HUES6 (cell line): ENCODE data around the gene TXNDC17.

Source experiments
- H3K27ac ChIP-seq: 2 replicates; pipeline ENCODE4 v1.7.0; 2013; ENCODE audit warnings: low read depth, mild to moderate bottlenecking, low read length, inconsistent platforms
- H3K27me3 ChIP-seq: 2 replicates; pipeline ENCODE4 v1.6.1; 2013; ENCODE audit warnings: low read length; ENCODE audit not compliant: control insufficient read depth, insufficient read depth
- H3K36me3 ChIP-seq: 2 replicates; pipeline ENCODE4 v1.6.1; 2013; ENCODE audit warnings: low read length; ENCODE audit not compliant: control insufficient read depth, insufficient read depth
- H3K4me1 ChIP-seq: 2 replicates; pipeline ENCODE4 v1.6.1; 2013; ENCODE audit warnings: low read length; ENCODE audit not compliant: control insufficient read depth, insufficient read depth
- H3K4me3 ChIP-seq: 2 replicates; pipeline ENCODE4 v1.5.1; 2013; ENCODE audit warnings: low read depth, low read length
- H3K9ac ChIP-seq: one replicate; pipeline ENCODE4 v1.6.1; 2013; ENCODE audit warnings: mild to moderate bottlenecking, low read length
- H3K9me3 ChIP-seq: 2 replicates; pipeline ENCODE4 v1.6.1; 2013; ENCODE audit warnings: low read depth, low read length; ENCODE audit not compliant: control insufficient read depth, insufficient read depth

The TXNDC17 gene

DNA sequence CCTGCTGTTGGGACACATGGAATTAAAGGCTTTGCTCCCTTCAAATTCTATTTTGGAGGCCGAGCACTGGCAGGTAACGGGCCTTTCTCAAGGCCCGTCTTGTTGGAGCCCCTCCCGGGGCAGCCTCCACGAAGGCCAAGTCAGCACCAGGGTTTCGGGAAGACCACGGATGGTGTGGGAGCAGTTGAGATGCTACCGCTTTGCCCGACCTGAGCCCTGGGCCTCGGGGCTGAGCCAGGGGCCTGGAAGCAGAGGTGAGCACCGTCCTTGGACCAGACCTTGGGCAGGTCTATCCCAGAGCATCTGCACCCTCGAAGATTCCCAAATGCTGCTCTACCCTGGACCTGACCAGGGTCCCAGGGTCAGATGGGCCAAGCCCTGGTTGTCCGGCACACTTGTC lies 33.7 kb downstream of the TXNDC17 start:
- no peak overlapping the region for H3K4me3 ChIP-seq
- H3K9me3 ChIP-seq = no peaks in the 10 kb centered on the region
- H3K27ac ChIP-seq = no peak overlapping the region
- no peaks in the 10 kb centered on the region for H3K36me3 ChIP-seq
- H3K27me3 ChIP-seq = no peaks in the 10 kb centered on the region
- H3K4me1 ChIP-seq = peaks cover 12% of the 10 kb centered on the region; the same call in 1 of the 2 replicates
- H3K9ac ChIP-seq = no peak overlapping the region

DNA sequence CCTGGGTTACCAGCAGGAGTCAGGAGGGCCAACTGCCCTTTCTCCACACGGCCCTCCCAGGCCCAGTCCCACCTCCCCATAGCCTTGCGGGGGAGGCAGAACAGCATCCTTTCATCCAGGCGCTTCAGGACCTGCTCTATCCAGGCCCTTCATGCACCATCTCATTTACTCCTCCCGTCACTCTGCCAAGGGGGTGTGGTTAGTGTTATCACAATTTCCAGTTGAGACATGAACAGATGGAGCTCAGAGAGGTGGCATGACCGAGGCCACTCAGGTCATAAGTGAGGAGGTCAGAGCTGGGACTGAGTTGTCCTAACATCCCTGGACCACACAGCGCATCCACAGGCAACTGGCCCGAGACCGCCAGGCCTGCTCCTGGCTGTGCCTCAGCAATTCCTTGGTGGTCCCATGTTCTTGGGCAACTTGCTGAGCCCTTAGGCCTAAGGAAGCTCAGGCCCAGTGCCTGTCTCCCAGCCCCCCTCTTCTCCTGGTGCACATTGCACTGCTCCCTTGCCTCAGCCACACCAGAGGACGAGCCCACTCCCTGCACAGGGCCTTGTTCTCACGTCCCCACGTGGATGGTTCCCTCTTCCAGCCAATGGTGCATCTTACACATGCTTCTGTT lies 34.5 kb downstream of the TXNDC17 start:
- H3K9ac ChIP-seq = no peak overlapping the region
- no peaks in the 10 kb centered on the region for H3K36me3 ChIP-seq
- no peak overlapping the region for H3K27ac ChIP-seq
- H3K4me3 ChIP-seq = no peak overlapping the region
- H3K9me3 ChIP-seq = no peaks in the 10 kb centered on the region
- no peaks in the 10 kb centered on the region for H3K27me3 ChIP-seq
- peaks cover 12% of the 10 kb centered on the region; the same call in 1 of the 2 replicates for H3K4me1 ChIP-seq

DNA sequence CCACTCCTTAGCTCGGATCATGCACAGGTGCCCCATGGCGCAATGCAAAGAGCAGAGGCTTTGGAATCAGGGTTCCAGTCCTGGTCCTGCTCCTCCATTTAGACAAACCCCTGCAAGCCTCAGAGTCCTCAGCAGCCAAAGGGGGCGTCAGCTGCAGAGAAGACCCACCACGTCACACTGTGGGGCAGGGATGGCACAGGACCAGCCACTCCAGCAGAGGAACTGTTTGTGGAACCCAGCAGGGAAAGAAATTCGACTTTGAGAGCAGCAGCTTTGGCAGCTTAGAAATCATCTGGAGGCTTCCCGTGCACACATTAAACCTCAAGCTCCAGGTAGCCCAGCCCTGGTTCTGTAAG lies 35.9 kb downstream of the TXNDC17 start:
- H3K9ac ChIP-seq = no peak overlapping the region
- no peak overlapping the region for H3K27ac ChIP-seq
- peaks cover 12% of the 10 kb centered on the region; the same call in 1 of the 2 replicates for H3K4me1 ChIP-seq
- no peaks in the 10 kb centered on the region for H3K36me3 ChIP-seq
- no peaks in the 10 kb centered on the region for H3K9me3 ChIP-seq
- no peaks in the 10 kb centered on the region for H3K27me3 ChIP-seq
- no peak overlapping the region for H3K4me3 ChIP-seq

DNA sequence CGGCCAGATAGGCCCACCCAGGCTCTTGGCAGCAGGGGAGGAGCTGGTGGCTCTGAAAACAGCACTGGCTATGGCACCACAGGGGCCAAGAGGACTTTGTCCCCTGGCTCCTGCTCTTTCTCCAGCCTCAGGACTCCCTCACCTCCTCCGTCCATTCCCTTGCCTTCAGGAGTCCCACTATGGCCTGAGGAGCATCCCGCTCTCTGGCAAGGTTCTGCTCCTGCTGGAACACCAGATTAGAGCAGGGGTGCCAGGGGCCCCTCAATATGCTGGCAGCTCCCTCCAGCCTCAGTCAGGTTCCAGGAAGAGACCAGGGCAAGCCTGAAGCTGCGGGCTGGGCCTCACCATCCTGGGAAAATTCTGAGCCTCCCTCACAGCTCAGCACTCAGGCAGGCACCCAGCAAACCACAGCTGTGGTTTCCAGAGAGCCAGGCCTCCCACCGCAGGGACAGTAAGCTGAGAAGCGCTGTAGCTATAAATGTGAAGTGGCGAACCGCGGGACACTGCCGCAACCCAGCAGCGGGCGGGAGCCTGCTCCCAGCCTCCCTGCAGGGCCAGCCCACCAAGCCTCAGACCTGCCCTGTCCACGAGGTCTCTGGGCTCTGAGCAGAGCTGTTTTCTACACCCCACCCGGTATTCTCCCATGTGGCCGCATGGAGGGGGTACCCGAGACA lies 36.4 kb downstream of the TXNDC17 start:
- H3K36me3 ChIP-seq = no peaks in the 10 kb centered on the region
- H3K27me3 ChIP-seq = no peaks in the 10 kb centered on the region
- H3K9me3 ChIP-seq = no peaks in the 10 kb centered on the region
- H3K9ac ChIP-seq = no peak overlapping the region
- no peak overlapping the region for H3K27ac ChIP-seq
- no peak overlapping the region for H3K4me3 ChIP-seq
- H3K4me1 ChIP-seq = peaks cover 12% of the 10 kb centered on the region; the same call in 1 of the 2 replicates

DNA sequence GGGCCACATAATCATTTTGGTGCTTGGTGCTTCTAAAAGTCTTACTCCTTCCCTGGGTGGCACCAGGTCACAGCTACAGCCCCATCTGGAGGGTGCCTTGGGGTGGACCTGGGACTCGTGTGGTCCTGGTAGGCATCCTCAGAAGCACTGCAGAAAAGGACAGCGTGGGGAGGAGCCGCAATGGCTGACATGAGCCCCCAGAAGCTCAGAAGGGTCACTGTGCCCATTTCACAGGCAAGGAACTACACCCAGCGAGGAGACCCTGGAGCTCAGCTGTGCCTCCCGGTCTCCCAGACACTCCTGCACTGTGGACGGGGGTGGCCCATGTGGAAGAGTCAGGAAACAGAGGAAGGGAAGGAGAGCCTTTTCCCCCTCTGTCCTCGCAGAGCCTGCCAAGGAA lies 37.1 kb downstream of the TXNDC17 start:
- no peak overlapping the region for H3K4me3 ChIP-seq
- no peaks in the 10 kb centered on the region for H3K36me3 ChIP-seq
- no peaks in the 10 kb centered on the region for H3K27me3 ChIP-seq
- no peak overlapping the region for H3K27ac ChIP-seq
- peaks cover 12% of the 10 kb centered on the region; the same call in 1 of the 2 replicates for H3K4me1 ChIP-seq
- no peak overlapping the region for H3K9ac ChIP-seq
- no peaks in the 10 kb centered on the region for H3K9me3 ChIP-seq

DNA sequence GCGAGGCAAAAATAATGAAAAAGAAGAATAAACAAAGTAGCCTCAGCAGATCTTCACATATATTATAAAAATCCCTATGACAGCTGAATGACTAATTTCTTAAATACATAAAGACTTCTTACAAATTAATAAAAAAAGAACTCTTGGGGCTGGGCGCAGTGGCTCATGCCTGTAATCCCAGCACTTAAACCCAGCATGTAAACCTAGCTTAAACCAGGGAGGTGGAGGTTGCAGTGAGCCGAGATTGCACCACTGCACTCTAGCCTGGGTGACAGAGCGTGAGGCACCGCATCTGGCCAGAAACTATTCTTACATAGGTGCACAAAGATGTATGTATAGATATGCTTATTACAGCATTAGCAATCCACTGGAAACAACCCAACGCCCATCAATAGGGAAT lies 38.4 kb downstream of the TXNDC17 start:
- no peaks in the 10 kb centered on the region for H3K9me3 ChIP-seq
- H3K4me1 ChIP-seq = peaks cover 12% of the 10 kb centered on the region; the same call in 1 of the 2 replicates
- H3K27ac ChIP-seq = no peak overlapping the region
- H3K4me3 ChIP-seq = no peak overlapping the region
- H3K36me3 ChIP-seq = no peaks in the 10 kb centered on the region
- no peaks in the 10 kb centered on the region for H3K27me3 ChIP-seq
- no peak overlapping the region for H3K9ac ChIP-seq

DNA sequence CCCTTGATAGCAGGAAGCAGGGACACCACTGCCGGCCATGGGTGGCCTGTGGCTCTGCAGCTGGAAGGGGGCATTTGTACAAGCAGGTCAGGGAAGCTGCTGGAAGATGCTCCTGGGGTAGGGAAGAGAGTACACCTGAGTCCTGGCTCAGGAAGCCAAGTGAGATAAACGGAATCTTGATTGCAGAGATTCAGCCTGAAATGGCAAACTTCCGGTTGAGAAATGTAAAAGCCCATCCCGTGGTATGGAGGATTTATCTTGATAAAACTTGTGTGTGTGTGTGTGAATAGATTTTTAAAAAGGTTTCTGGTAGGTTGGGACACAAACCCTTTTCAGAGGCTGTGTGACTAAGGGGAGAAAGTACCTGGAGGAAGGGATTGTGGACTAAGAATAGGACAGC lies 40.3 kb downstream of the TXNDC17 start:
- H3K27ac ChIP-seq = no peak overlapping the region
- no peaks in the 10 kb centered on the region for H3K27me3 ChIP-seq
- H3K9me3 ChIP-seq = no peaks in the 10 kb centered on the region
- H3K4me1 ChIP-seq = peaks cover 13% of the 10 kb centered on the region; the same call in 1 of the 2 replicates
- no peaks in the 10 kb centered on the region for H3K36me3 ChIP-seq
- H3K9ac ChIP-seq = no peak overlapping the region
- H3K4me3 ChIP-seq = no peak overlapping the region

DNA sequence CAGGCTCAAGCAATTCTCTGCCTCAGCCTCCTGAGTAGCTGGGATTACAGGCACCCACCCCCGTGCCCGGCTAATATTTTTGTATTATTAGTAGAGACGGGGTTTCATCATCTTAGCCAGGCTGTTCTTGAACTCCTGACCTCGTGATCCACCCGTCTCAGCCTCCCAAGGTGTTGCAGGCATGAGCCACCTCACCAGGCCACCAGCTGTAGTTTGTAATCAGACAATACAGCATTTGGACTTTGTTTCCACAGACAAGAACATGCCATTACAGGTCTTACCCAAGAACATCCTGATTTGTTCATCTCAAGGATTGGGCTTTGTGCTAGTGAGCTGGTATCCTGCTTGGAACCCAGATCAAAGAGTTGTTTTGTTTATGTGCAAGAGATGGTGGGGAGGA lies 40.8 kb downstream of the TXNDC17 start:
- no peak overlapping the region for H3K27ac ChIP-seq
- no peak overlapping the region for H3K9ac ChIP-seq
- H3K36me3 ChIP-seq = no peaks in the 10 kb centered on the region
- H3K9me3 ChIP-seq = no peaks in the 10 kb centered on the region
- H3K27me3 ChIP-seq = no peaks in the 10 kb centered on the region
- H3K4me1 ChIP-seq = peaks cover 11% of the 10 kb centered on the region; the same call in 1 of the 2 replicates
- no peak overlapping the region for H3K4me3 ChIP-seq

DNA sequence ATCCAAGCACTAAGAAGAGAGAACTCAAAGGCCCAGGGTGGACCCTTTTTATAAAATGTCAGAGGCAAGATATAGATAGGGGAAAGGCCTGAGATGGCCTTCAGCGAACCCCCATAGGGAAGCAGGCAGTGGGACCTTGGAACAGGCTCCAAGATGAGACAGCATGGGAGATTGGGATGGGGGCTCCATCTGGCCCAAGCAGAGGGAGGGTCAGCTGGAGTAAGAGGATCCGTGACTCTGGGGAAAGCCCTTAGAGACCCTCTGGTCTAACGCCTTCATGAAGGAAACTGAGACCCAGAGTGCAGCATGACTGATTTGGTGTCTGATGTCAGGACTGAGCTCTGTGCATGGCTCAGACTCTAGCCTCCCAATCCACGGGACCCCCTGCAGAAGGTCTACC lies 41.5 kb downstream of the TXNDC17 start:
- H3K27ac ChIP-seq = no peak overlapping the region
- no peak overlapping the region for H3K9ac ChIP-seq
- H3K27me3 ChIP-seq = no peaks in the 10 kb centered on the region
- peaks cover 5% of the 10 kb centered on the region; the same call in 1 of the 2 replicates for H3K4me1 ChIP-seq
- no peaks in the 10 kb centered on the region for H3K36me3 ChIP-seq
- no peak overlapping the region for H3K4me3 ChIP-seq
- H3K9me3 ChIP-seq = no peaks in the 10 kb centered on the region

DNA sequence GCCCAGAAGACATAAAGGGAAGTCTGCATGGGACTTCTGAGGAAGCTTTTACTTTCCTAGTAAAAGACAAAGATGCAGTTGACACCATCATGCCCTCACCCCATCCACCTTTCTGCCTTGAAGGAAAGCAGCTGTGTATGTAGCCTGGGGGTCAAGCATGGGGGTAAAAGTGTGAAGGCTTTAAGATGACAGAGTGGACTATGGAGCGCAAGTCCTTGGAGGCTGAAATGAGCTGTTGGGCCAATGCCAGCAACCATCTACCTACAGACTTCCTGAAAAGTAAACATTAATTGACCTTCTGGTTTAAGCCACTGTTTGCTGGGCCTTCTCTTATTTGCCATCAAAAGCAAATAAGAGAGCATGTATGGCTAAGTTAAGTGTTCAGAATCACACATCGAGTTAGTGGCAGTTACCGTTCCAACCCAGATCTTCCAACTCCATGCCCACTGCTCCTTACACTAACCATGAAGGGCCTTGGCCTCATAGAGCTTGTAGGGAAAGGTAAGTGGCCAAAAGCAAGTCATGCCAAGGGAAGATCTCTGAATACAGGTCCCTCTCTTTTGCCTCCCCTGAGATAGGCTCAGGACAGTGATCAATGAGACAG lies 42.3 kb downstream of the TXNDC17 start:
- peaks cover 4% of the 10 kb centered on the region; the same call in 1 of the 2 replicates for H3K4me1 ChIP-seq
- no peak overlapping the region for H3K4me3 ChIP-seq
- no peak overlapping the region for H3K27ac ChIP-seq
- H3K9me3 ChIP-seq = no peaks in the 10 kb centered on the region
- H3K36me3 ChIP-seq = no peaks in the 10 kb centered on the region
- no peak overlapping the region for H3K9ac ChIP-seq
- H3K27me3 ChIP-seq = no peaks in the 10 kb centered on the region

DNA sequence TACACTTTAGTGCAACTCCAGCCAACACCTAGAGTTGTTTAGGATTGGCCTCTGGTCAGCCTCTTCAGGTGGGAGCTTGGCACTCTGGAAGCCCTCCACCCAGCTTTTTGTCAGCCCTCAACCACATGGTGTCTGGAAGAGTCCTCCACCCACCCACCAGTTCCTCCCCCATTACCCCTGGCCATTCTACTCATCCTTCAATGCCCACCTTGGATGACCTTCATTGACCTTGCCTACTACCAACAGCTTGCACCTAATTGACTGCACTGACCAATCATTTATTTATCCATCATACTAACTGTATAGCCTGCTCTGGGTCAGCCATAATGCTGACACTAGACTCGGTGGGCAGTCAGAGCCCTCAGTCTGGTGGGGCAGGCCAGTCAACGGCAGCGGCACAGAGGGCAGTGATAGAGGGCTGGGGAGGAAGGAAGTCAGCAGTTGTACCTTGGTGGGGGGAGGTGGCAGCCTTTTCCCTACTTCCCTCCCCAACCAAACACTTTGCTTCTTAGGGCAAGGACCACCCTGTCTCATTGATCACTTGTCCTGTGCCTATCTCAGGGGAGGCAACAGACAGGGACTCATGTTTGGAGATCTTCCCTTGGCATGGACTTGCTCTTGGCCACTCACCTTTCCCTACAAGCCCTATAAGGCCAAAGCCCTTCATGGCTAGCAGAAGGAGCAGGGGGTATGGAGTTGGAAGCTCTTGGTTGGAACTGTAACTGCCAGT lies 43.0 kb downstream of the TXNDC17 start:
- Histone ChIP-seq H3K27ac (no peak overlapping the region), H3K36me3 (no peaks in the 10 kb centered on the region), H3K27me3 (no peaks in the 10 kb centered on the region), H3K9me3 (no peaks in the 10 kb centered on the region), H3K4me1 (peaks cover 4% of the 10 kb centered on the region; the same call in 1 of the 2 replicates), H3K4me3 (no peak overlapping the region), H3K9ac (no peak overlapping the region)
